HG02588 (cell line): Measurements from ENCODE around the gene BABAM2.
"Not testable (repeated sequence)": the region's sequence is repeated elsewhere in the genome, so short reads cannot be mapped to it uniquely, and the experiment has no call there.

Experiments used
- ATAC-seq: cut with Tn5 transposase; IDR thresholded peaks from one replicate; pipeline ENCODE4 v1.9.1; 2021; ENCODE audit warnings: mild to moderate bottlenecking, moderate library complexity; ENCODE audit not compliant: unreplicated experiment

Gene BABAM2

GRCh38 chr2:27875089-27875881, 15.2 kb upstream of the BABAM2 start:
- no peak for ATAC-seq

DNA sequence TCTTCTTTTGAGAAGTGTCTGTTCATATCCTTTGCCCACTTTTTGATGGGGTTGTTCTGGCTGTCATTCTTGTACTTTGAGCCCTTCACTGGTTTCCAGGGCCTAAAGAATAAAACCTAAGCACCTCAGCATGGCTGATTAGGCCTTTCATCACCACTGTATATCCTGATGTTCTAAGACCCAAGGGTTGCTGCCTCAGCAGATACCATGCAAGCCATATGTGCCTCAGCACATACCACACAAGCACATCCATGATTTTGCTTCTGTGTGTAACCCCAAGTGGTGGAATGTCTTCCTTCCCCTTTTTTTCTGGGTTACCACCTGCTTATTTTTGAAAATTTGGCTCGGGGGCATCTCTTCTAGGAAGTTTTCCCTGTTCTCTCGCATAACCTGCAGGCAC, 11.7 kb upstream of the BABAM2 start:
- no peak for ATAC-seq

DNA sequence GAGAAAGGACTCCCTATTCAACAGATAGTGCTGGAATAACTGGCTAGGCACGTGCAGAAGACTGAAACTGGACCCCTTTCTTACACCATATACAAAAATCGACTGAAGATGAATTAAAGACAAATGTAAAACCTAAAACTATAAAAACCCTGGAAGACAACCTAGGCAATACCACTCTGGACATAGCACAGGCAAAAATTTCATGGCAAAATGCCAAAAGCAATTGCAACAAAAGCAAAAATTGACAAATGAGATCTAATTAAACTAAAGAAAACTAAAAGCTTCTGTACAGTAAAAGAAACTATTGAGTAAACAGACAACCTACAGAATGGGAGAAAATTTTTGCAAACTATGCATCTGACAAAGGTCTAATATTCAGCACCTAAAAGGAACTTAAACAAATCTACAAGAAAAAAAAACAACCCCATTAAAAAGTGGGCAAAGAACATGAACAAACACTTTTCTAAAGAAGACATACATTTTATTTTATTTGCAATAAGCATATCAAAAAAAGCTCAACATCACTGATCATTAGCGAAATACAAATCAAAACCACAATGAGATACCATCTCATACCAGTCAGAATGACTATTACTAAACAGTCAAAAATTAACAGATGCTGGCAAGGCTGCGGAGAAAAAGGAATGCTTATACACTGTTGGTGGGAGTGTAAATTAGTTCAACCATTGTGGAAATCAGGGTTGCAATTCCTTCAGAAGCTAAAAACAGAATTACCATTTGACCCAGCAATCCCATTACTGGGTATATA, 8.5 kb upstream of the BABAM2 start:
- ATAC-seq: not testable (repeated sequence)

DNA sequence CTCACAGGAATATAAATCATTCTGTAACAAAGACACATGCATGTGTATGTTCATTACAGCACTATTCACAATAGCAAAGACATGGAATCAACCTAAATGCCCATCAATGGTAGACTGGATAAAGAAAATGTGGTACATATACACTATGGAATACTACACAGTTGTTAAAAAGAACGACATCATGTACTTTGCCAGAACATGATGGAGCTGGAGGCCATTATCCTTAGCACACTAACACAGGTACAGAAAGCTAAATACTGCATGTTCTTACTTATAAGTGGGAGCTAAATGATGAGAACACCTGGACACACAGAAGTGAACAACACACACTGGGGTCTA, 8.0 kb upstream of the BABAM2 start:
- ATAC-seq: not testable (repeated sequence)

- ATAC-seq: no peak
These were observed 5.9 kb upstream of the BABAM2 start for GRCh38 chr2:27884601-27885000.

- no peak for ATAC-seq
These were observed 5.3 kb upstream of the BABAM2 start for GRCh38 chr2:27885234-27885633.

- ATAC-seq: no peak
These were observed 4.9 kb upstream of the BABAM2 start for GRCh38 chr2:27885661-27886060.

- ATAC-seq: no peak
These were observed 4.2 kb upstream of the BABAM2 start for GRCh38 chr2:27886322-27886721.

DNA sequence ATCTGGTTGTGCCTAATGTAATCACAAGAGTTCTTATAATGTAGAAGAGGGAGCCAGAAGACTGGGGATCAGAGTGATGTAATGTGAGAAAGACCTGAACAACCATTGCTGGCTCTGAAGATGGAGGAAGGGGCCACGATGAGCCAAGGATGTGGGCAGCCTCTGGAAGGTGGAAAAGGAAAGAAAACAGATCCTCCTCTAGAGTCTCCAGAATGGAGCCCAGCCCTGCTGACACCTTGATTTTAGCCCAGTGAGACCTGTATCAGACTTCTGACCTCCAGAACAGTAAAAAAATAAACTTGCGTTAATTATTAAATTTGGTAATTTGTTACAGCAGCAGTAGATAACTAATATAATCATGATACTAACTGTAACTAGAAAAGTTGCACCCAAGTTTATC, 3.4 kb upstream of the BABAM2 start:
- no peak for ATAC-seq

- no peak for ATAC-seq
These were observed 2.7 kb upstream of the BABAM2 start for GRCh38 chr2:27887830-27888229.

DNA sequence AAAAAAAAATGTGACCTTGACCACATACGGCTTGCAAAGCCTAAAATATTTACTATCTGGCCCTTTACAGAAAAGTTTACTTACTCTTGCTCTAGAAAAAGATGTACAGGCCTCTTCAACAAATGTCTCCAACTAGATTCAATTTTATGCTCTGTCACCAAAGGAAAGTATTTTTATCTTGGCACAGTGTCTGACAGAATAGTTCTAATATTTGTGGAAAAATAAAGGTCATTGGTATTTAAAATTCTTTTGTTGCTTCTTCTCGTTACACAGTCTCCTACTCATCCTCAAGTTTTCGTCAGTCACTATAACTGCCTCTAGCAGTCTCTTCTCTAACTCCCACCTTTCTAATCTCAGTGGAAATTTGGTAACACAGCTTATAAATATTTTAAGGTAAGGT, 1.7 kb upstream of the BABAM2 start:
- no peak for ATAC-seq

- peak; percentile 1 for ATAC-seq
These were observed 769 bp upstream of the BABAM2 start for GRCh38 chr2:27889774-27890145.

DNA sequence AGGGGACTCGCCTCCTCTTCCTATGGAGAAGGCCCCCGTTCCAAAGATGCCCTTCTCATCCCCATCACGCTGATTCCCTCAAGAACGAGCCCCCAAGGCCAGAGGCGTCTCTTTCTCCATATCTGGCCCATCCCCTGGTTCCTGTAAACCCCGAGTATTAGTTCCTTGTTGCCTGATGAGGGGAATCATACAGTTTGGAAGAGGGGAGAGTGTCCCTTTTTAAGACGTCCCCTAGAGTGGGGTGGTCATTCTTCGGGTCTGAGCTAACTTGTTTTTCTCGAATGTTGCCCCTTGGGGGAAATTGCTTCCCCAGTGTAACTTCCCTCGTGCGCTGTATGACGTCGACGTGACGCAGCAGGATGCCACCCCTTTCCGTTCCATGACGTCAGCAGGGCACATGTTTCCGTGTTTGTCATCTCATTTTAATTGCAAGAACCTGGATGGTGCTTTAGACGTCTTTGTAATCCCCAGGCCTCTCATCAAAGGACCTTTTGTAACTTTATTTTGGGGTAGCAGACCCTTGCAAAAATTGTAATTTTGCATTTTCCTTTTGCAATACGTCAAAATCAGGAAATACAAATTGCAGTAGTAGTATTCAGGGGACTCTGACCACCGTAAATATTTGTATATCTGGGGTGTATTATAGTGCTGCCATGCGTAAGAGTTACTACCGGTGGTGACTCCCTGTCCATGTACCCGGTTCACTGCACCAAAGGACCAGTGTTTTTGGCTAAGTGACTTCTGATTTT, 569 bp downstream of the BABAM2 start:
- ATAC-seq: peak; percentile 19

- no peak for ATAC-seq
These were observed 1.2 kb downstream of the BABAM2 start for GRCh38 chr2:27891673-27892105.

DNA sequence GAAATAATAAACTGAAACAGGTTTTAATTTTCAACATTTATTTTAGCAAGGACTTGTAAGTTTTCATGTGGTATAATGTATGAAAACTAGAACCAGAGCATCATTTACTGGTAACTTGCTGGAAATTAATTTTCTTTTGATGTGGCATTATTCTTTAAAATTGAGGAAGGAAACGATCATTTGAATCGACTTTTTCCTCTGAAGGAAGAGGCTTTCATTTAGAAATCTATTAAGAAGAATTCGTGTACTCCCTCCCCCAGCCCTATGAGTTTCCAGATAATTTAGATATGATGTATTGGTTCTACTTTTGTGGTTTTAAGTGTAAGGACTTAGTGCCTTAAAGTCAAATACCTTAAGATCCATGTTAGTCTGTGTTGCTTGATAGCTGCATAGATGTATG, 2.5 kb downstream of the BABAM2 start:
- no peak for ATAC-seq

GRCh38 chr2:27897717-27898116, 7.2 kb downstream of the BABAM2 start:
- no peak for ATAC-seq

- no peak for ATAC-seq
These were observed 10.7 kb downstream of the BABAM2 start for GRCh38 chr2:27901234-27901633.

- ATAC-seq: no peak
These were observed 11.6 kb downstream of the BABAM2 start for GRCh38 chr2:27902098-27902497.

DNA sequence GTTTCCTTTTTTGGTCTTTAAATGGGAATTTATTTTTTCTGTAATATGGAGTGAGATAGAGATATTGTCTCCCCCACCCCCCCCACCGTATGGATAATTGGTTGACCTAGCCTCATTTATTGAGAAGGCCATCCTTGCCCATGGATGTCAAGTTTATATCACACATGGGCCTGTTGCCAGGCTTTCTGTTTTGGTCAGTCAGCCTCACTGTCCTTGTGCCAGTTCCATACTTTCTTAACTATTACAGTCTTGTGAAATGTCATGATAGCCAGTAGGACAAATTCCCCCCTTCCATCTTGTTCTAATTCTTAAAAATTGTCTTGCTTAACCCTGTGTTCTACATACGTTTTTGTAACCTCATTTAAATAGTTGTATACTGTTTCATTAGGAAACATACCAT, 12.5 kb downstream of the BABAM2 start:
- no peak for ATAC-seq

- no peak for ATAC-seq
These were observed 13.3 kb downstream of the BABAM2 start for GRCh38 chr2:27903649-27904404.

- ATAC-seq: no peak
These were observed 13.8 kb downstream of the BABAM2 start for GRCh38 chr2:27904405-27904665.
